Peyer's patch (tissue), 4 donors: ENCODE data around the gene ADISSP.

ENCODE experiments used
- CTCF ChIP-seq, 6 experiments: fragments of 450-650 bp in 4 of 6; fragments of 200-600 bp in 2 of 6; sonication (generic) in 1 of 6; IDR thresholded peaks; one replicate each; pipeline ENCODE4 v1.5.1; 2017 to 2019; ENCODE audit warnings: antibody characterized with exemption in 6 of 6, mild to moderate bottlenecking in 3 of 6, moderate library complexity in 1 of 6
- POLR2A ChIP-seq, 2 donors: fragments of 450-650 bp; IDR thresholded peaks; one replicate each; pipeline ENCODE4 v1.5.1; 2017; ENCODE audit warnings: antibody characterized with exemption in 2 of 2, mild to moderate bottlenecking in 2 of 2, moderate library complexity in 2 of 2

DNA sequence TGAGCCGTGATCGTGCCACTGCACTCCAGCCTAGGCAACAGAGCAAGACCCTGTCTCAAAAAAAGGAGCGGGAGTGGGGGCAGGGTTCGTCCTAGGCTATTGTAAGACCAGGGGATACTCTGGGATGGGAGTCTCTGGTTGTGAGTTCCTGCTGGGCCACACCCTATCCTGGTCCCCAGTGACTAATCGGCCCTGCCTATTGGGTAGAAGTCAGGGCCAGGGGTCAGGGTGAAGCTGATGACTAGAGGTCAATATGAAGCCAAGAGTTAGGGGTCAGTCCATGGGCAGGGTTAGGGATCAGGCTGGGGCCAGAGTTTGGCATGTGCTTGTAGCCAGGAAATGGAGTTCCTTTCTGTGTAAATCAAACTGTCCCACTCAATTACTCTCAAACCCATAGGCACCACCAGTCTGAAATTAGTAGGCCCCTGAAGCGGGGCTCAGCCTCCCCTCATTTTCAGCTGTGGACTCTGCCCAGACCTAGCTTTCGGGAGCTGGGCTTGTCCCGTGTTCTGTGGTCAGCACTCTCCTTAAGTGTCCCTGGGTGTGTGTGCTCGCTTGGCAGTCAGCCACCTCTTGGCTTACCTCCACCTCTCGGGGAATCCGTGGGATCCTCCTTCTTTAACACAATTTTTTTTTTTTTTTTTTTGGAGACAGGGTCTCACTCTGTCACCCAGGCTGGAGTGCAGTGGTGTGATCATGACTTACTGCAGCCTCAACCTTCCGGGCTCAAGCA is 33.3 kb downstream of the ADISSP start:
- TF ChIP-seq POLR2A (IDR thresholded peaks at IDR 0.05) = no peak
- TF ChIP-seq CTCF (IDR thresholded peaks at IDR 0.05) = no peak
